Ectodermal cell (in vitro differentiated cells): Measurements from ENCODE around the gene FREM2.

Experiments
- H3K27ac ChIP-seq: 2 replicates; pipeline ENCODE4 v1.7.0; 2013; ENCODE audit warnings: mild to moderate bottlenecking, low read depth, low read length; ENCODE audit not compliant: insufficient read depth, poor library complexity, severe bottlenecking
- H3K27me3 ChIP-seq: 2 replicates; pipeline ENCODE4 v1.7.0; 2013; ENCODE audit warnings: mild to moderate bottlenecking, low read length; ENCODE audit not compliant: insufficient read depth, control insufficient read depth, poor library complexity, severe bottlenecking
- H3K36me3 ChIP-seq: one replicate; pipeline ENCODE4 v1.7.0; 2013; ENCODE audit warnings: low read length; ENCODE audit not compliant: control insufficient read depth, insufficient read depth
- H3K4me1 ChIP-seq: one replicate; pipeline ENCODE4 v1.7.0; 2013; ENCODE audit warnings: low read length; ENCODE audit not compliant: control insufficient read depth, insufficient read depth
- H3K4me3 ChIP-seq: 2 replicates; pipeline ENCODE4 v1.7.0; 2013; ENCODE audit warnings: low read depth, low read length, control low read depth; ENCODE audit not compliant: insufficient read depth
- H3K9me3 ChIP-seq: 2 replicates; pipeline ENCODE4 v1.7.0; 2013; ENCODE audit warnings: mild to moderate bottlenecking, low read length, moderate library complexity; ENCODE audit not compliant: control insufficient read depth
- WGBS, 2 experiments: methylation state at CpG; one replicate each; pipeline ENCODE4 v1.1.7; 2013; ENCODE audit warnings: missing lambda C conversion rate in 2 of 2; 5-methylcytosine and 5-hydroxymethylcytosine counted together

Gene FREM2

GRCh38 chr13:38755793-38756192, 68.9 kb downstream of the FREM2 start:
- Histone ChIP-seq H3K27me3 (no peaks in the 10 kb centered on the region), H3K4me1 (peaks cover 4% of the 10 kb centered on the region)

GRCh38 chr13:38758277-38758676, 71.4 kb downstream of the FREM2 start:
- Histone ChIP-seq H3K4me1 (peaks cover 4% of the 10 kb centered on the region), H3K27me3 (no peaks in the 10 kb centered on the region), H3K27ac (no peak overlapping the region), H3K9me3 (no peaks in the 10 kb centered on the region), H3K4me3 (no peak overlapping the region), H3K36me3 (no peaks in the 10 kb centered on the region)
- 64 to 70% methylated on average over 5 of the region's 5 CpGs for WGBS, 2 experiments

More at GRCh38 chr13:38755793-38756192, 68.9 kb downstream of the FREM2 start:
- no peaks in the 10 kb centered on the region for H3K9me3 ChIP-seq
- no peak overlapping the region for H3K27ac ChIP-seq
- whole genome bisulfite sequencing, 2 experiments: 75 to 91% methylated on average over 1 to 2 of the region's 2 CpGs
- no peaks in the 10 kb centered on the region for H3K36me3 ChIP-seq
- H3K4me3 ChIP-seq: no peak overlapping the region

- Histone ChIP-seq H3K9me3 (no peaks in the 10 kb centered on the region), H3K36me3 (no peaks in the 10 kb centered on the region), H3K4me1 (peaks cover 4% of the 10 kb centered on the region), H3K27ac (no peak overlapping the region), H3K4me3 (no peak overlapping the region), H3K27me3 (no peaks in the 10 kb centered on the region)
- WGBS, 2 experiments: 47 to 79% methylated on average over 2 to 4 of the region's 4 CpGs
These were observed 72.5 kb downstream of the FREM2 start for GRCh38 chr13:38759390-38759789.

- H3K27ac ChIP-seq: no peak overlapping the region
- no peaks in the 10 kb centered on the region for H3K9me3 ChIP-seq
- no peaks in the 10 kb centered on the region for H3K36me3 ChIP-seq
- no peak overlapping the region for H3K4me3 ChIP-seq
- no peaks in the 10 kb centered on the region for H3K4me1 ChIP-seq
- 37 to 41% methylated on average over 5 to 7 of the region's 7 CpGs for WGBS, 2 experiments
- no peaks in the 10 kb centered on the region for H3K27me3 ChIP-seq
These were observed 76.8 kb downstream of the FREM2 start for GRCh38 chr13:38763446-38764381.

GRCh38 chr13:38766799-38767198, 79.9 kb downstream of the FREM2 start:
- WGBS, 2 experiments: 88 to 94% methylated on average over 1 to 2 of the region's 2 CpGs
- Histone ChIP-seq H3K27me3 (no peaks in the 10 kb centered on the region), H3K36me3 (no peaks in the 10 kb centered on the region), H3K9me3 (no peaks in the 10 kb centered on the region), H3K4me3 (no peak overlapping the region), H3K4me1 (no peaks in the 10 kb centered on the region), H3K27ac (no peak overlapping the region)

DNA sequence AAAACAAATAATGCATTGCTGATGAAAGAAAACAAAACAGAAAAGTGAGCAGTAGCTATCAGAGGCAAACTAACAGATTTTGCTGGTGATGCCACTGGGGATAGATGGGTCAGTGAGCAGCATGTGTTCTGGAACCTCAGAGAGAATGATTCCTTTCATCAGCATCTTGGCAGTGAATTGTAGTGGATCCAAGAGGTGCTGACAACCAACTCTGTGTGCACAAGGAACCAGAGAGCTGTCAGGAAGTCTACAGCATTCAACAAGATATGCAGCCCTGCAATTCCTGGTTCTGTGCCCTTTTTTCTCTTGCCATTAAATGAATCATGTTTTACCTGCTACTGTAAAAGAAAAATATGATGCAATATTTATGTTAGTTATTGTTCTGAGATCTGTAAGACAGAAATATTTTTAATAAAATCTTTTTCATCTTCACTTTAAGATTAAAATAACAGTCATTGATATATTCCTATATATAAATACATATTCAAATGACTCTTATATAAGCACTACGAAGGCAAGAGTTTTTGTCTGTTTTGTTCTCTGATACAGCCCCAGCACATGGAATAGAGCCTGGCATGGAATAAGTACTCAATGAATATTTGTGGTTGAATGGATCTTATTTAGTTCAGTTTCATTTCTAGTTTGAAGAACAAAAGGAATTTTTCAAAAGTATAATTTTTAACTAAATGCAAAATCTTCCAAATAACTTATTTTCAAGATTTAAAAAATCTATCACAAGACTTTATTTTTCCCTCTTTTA, 80.8 kb downstream of the FREM2 start:
- no peak overlapping the region for H3K27ac ChIP-seq
- WGBS, 2 experiments: 83 to 100% methylated on average over 1 of the region's 1 CpG
- H3K36me3 ChIP-seq: no peaks in the 10 kb centered on the region
- no peaks in the 10 kb centered on the region for H3K27me3 ChIP-seq
- H3K9me3 ChIP-seq: no peaks in the 10 kb centered on the region
- no peaks in the 10 kb centered on the region for H3K4me1 ChIP-seq
- H3K4me3 ChIP-seq: no peak overlapping the region

DNA sequence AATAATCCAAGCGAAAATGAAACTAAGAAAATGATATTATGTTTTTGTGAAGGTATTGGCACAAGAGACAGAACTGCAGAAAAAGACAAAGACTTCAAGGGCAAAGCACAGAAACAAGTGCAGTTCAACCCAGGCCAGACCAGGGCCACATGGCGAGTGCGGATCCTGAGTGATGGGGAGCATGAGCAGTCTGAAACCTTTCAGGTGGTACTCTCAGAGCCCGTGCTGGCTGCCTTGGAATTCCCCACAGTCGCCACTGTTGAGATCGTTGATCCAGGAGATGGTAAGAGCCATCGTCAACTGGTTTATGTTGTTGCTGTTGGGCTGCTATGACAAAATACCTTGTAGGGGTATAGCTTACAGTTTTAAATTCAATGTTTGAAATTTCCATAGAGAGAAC, 82.6 kb downstream of the FREM2 start:
- Histone ChIP-seq H3K36me3 (no peaks in the 10 kb centered on the region), H3K4me1 (no peaks in the 10 kb centered on the region), H3K27ac (no peak overlapping the region), H3K27me3 (no peaks in the 10 kb centered on the region), H3K9me3 (no peaks in the 10 kb centered on the region), H3K4me3 (no peak overlapping the region)
- WGBS, 2 experiments: 88 to 89% methylated on average over 7 of the region's 7 CpGs

DNA sequence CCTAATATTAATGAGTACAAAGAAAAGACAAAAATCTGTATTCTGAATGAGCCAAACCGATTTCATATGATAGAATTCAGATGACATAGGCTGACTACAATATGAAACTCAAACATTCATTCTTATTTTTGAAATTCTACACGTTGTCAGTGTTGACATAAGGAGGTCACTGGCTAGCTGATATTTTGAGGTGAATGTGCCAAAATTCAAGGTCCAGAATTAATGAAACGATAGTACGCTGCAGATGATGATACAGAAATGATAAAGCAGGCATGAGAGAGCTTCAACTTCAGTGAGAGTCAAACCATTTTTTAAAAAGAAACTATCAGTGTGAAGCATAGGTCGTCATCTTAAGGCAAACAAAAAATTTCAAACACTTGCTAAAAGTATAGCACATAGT, 88.2 kb downstream of the FREM2 start:
- Histone ChIP-seq H3K4me1 (no peaks in the 10 kb centered on the region), H3K4me3 (no peak overlapping the region), H3K9me3 (no peaks in the 10 kb centered on the region), H3K27ac (no peak overlapping the region), H3K27me3 (no peaks in the 10 kb centered on the region), H3K36me3 (no peaks in the 10 kb centered on the region)
- WGBS, 2 experiments: 73 to 75% methylated on average over 5 of the region's 5 CpGs

DNA sequence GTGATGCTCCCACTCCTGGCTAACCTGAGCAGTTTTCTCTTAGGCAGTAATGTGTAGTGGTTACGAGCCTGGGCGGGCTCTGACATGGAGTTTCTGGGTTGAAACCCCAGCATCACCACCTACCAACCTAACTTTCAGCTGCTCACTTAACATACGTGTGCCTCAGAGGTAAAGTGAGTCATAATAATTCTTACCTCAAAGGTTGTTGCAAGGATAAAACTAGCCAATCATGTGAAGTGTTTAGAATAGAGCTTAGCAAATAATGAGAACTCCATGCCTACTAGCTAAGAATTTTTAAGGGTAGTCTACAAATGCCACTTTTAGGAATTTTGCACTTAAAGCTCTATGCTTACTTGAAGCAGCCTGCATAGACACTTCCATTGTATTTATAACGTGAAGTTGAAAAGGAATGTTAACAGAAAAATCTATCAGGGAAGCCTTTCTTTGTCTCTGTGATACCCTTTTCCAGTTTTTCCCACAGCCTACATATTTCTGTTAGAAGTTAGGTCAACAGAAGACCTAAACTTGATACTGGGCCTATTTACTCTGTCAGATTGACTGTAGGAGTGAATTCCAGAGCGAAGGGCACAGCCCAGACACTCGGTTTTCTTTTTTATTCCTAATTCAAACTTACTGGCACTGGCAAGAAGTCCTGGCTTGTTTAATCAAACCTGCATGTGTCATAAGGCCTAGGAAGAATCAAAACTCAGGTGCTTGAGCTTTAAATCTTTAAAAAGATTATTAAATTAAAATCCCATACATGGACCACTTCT, 90.7 kb downstream of the FREM2 start:
- Histone ChIP-seq H3K27me3 (no peaks in the 10 kb centered on the region), H3K4me1 (no peaks in the 10 kb centered on the region), H3K9me3 (no peaks in the 10 kb centered on the region), H3K4me3 (no peak overlapping the region), H3K36me3 (no peaks in the 10 kb centered on the region), H3K27ac (no peak overlapping the region)
- 98% methylated on average over 5 to 6 of the region's 6 CpGs for WGBS, 2 experiments

- Histone ChIP-seq H3K4me3 (no peak overlapping the region), H3K36me3 (no peaks in the 10 kb centered on the region), H3K9me3 (no peaks in the 10 kb centered on the region), H3K27ac (no peak overlapping the region), H3K27me3 (no peaks in the 10 kb centered on the region), H3K4me1 (no peaks in the 10 kb centered on the region)
- 92% methylated on average over 2 of the region's 3 CpGs for WGBS, 2 experiments
These were observed 94.7 kb downstream of the FREM2 start for GRCh38 chr13:38781539-38781938.
